ENCODE measurements around the gene SOCS1.
"Not testable (repeated sequence)": the region's sequence is repeated elsewhere in the genome, so short reads cannot be mapped to it uniquely, and the experiment has no call there.

Gene SOCS1

DNA sequence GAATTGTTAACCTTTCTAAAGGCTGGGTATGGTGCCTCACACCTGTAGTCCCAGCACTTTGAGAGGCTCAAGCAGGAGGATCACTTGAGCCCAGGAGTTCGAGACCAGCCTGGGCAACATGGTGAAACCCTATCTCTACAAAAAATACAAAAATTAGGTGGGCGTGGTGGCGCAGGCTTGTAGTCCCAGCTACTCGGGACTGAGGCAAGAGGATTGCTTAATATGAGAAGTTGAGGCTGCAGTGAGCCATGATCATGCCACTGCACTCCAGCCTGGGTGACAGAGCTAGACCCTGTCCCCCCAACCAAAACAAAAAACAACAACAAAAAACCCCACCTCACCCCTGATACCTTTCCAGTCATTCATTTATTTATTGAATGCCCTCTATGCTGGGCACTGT is 33.7 kb upstream of the SOCS1 start:
- H2BK15ac ChIP-seq (replicated peaks; ENCODE audit: low read depth); H3K9ac ChIP-seq (ENCODE audit: low read length); H3K56ac ChIP-seq (ENCODE audit: low read length); H3K4me1 ChIP-seq (ENCODE audit: control insufficient read depth, low read depth, low read length); H2BK120ac ChIP-seq (ENCODE audit: low read depth, low read length); H3K4me2 ChIP-seq (ENCODE audit: low read length); H3K18ac ChIP-seq (ENCODE audit: low read length); H2AK5ac ChIP-seq (ENCODE audit: low read length); H3K27me3 ChIP-seq (ENCODE audit: insufficient read depth, low read length, poor library complexity); H3K36me3 ChIP-seq (ENCODE audit: control insufficient read depth, insufficient read depth, low read length); H3K27ac ChIP-seq (ENCODE audit: low read depth, low read length); DNase-seq; H2BK5ac ChIP-seq (ENCODE audit: low read length); H3K4ac ChIP-seq (ENCODE audit: low read depth, low read length); H3K23ac ChIP-seq (ENCODE audit: low read length); H3K79me2 ChIP-seq (ENCODE audit: control insufficient read depth, insufficient read depth, low read length); H4K8ac ChIP-seq (ENCODE audit: low read depth, low read length); H3K4me3 ChIP-seq (ENCODE audit: low read length); H4K5ac ChIP-seq (ENCODE audit: low read length); H3K79me1 ChIP-seq (ENCODE audit: low read length): not testable (repeated sequence)
- no CpG with 5 or more reads among the region's 4 CpGs for WGBS (ENCODE audit: extremely low coverage, insufficient coverage, low lambda C conversion rate)

DNA sequence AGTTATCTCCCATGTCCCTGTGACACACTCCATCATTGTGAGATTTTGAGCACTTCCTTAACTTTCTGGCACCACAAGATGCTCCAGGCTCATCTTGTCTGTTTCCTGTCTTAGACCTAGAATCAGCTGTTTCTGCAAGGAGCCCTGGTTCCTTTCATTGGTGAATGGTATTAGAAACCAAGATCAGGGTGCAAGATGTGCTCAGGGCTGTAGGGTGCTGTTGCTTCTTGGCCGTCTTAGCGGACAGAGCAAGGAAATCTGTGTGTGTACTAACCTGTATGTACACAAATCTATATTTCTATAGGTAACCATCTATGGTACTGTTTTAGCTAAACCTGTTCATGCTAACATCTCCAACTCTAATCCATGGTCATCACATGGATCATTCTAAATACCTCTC is 33.2 kb upstream of the SOCS1 start:
- H3K4me1 ChIP-seq (ENCODE audit: control insufficient read depth, low read depth, low read length): peaks cover 4% of the 10 kb centered on the region
- no peak for DNase-seq
- no peaks in the 10 kb centered on the region for H3K27me3 ChIP-seq (ENCODE audit: insufficient read depth, low read length, poor library complexity)
- H3K27ac ChIP-seq (ENCODE audit: low read depth, low read length): no peak overlapping the region
- no peak overlapping the region for H2BK5ac ChIP-seq (ENCODE audit: low read length)
- no peak overlapping the region for H4K5ac ChIP-seq (ENCODE audit: low read length)
- no peaks in the 10 kb centered on the region for H3K36me3 ChIP-seq (ENCODE audit: control insufficient read depth, insufficient read depth, low read length)
- no peak overlapping the region for H2BK120ac ChIP-seq (ENCODE audit: low read depth, low read length)
- WGBS (ENCODE audit: extremely low coverage, insufficient coverage, low lambda C conversion rate): no CpG with 5 or more reads among the region's 2 CpGs
- no peaks in the 10 kb centered on the region for H3K79me2 ChIP-seq (ENCODE audit: control insufficient read depth, insufficient read depth, low read length)
- no peak overlapping the region for H3K56ac ChIP-seq (ENCODE audit: low read length)
- no peaks in the 10 kb centered on the region for H3K79me1 ChIP-seq (ENCODE audit: low read length)
- no peak overlapping the region for H3K4me3 ChIP-seq (ENCODE audit: low read length)
- H2AK5ac ChIP-seq (ENCODE audit: low read length): no peak overlapping the region
- no peak overlapping the region for H3K9ac ChIP-seq (ENCODE audit: low read length)
- H4K8ac ChIP-seq (ENCODE audit: low read depth, low read length): no peak overlapping the region
- no peak overlapping the region for H2BK15ac ChIP-seq (replicated peaks; ENCODE audit: low read depth)
- no peak overlapping the region for H3K4ac ChIP-seq (ENCODE audit: low read depth, low read length)
- H3K18ac ChIP-seq (ENCODE audit: low read length): no peak overlapping the region
- no peak overlapping the region for H3K23ac ChIP-seq (ENCODE audit: low read length)
- H3K4me2 ChIP-seq (ENCODE audit: low read length): no peak overlapping the region

DNA sequence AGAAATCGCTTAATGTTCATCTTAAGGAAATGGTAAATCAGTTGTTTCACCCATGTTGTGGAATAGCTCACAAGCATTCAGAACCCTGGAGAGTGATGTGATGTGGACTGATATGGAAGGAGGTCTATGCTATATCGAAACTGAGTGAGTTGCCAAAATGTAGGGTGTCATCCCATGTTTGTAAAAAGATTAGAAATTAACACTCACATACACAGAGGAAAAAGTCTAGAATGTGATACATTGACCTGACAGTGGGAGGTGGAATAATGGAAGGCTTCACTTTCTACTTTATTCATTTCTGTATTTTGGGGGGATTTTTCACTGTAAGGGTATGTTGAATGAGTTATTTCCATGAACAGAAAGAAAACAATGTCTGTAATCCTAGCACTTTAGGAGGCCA is 29.8 kb upstream of the SOCS1 start:
- no CpG with 5 or more reads among the region's 2 CpGs for WGBS (ENCODE audit: extremely low coverage, insufficient coverage, low lambda C conversion rate)
- no peak overlapping the region for H3K27ac ChIP-seq (ENCODE audit: low read depth, low read length)
- no peak overlapping the region for H2AK5ac ChIP-seq (ENCODE audit: low read length)
- H3K4ac ChIP-seq (ENCODE audit: low read depth, low read length): no peak overlapping the region
- H2BK15ac ChIP-seq (replicated peaks; ENCODE audit: low read depth): no peak overlapping the region
- H4K5ac ChIP-seq (ENCODE audit: low read length): no peak overlapping the region
- H3K9ac ChIP-seq (ENCODE audit: low read length): no peak overlapping the region
- no peaks in the 10 kb centered on the region for H3K27me3 ChIP-seq (ENCODE audit: insufficient read depth, low read length, poor library complexity)
- H3K36me3 ChIP-seq (ENCODE audit: control insufficient read depth, insufficient read depth, low read length): no peaks in the 10 kb centered on the region
- H3K4me3 ChIP-seq (ENCODE audit: low read length): no peak overlapping the region
- H3K23ac ChIP-seq (ENCODE audit: low read length): no peak overlapping the region
- H3K56ac ChIP-seq (ENCODE audit: low read length): no peak overlapping the region
- no peak overlapping the region for H4K8ac ChIP-seq (ENCODE audit: low read depth, low read length)
- no peak for DNase-seq
- no peak overlapping the region for H2BK5ac ChIP-seq (ENCODE audit: low read length)
- H2BK120ac ChIP-seq (ENCODE audit: low read depth, low read length): no peak overlapping the region
- H3K4me1 ChIP-seq (ENCODE audit: control insufficient read depth, low read depth, low read length): peaks cover 2% of the 10 kb centered on the region
- H3K18ac ChIP-seq (ENCODE audit: low read length): no peak overlapping the region
- H3K79me1 ChIP-seq (ENCODE audit: low read length): no peaks in the 10 kb centered on the region
- no peaks in the 10 kb centered on the region for H3K79me2 ChIP-seq (ENCODE audit: control insufficient read depth, insufficient read depth, low read length)
- no peak overlapping the region for H3K4me2 ChIP-seq (ENCODE audit: low read length)

DNA sequence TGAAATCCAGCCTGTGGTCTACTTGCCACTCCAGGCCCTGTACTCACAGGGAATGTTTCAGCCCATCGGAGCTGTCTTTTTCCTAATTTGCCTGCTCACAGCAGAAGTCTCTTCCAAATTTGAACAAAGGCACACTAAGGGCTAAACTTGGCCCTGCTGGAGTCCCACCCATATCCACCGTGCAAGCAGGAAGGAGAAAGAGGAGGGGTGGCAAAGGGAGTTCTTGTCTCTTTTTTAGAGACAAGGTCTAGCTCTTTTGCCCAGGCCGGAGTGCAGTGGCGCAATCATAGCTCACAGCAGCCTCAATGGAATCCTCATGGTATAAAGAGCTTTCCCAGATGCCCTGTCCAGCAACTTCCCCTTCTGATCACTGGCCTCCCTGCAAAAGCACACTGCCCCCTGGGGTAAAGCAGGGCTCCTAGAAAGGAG is 27.8 kb upstream of the SOCS1 start:
- Histone ChIP-seq H2BK15ac (replicated peaks; ENCODE audit: low read depth) (no peak overlapping the region), H2BK120ac (ENCODE audit: low read depth, low read length) (no peak overlapping the region), H3K4me1 (ENCODE audit: control insufficient read depth, low read depth, low read length) (no peaks in the 10 kb centered on the region), H3K56ac (ENCODE audit: low read length) (peak overlapping the region; percentile 31), H3K4me3 (ENCODE audit: low read length) (no peak overlapping the region), H4K5ac (ENCODE audit: low read length) (no peak overlapping the region), H3K27me3 (ENCODE audit: insufficient read depth, low read length, poor library complexity) (no peaks in the 10 kb centered on the region), H3K9ac (ENCODE audit: low read length) (no peak overlapping the region), H3K27ac (ENCODE audit: low read depth, low read length) (no peak overlapping the region), H3K36me3 (ENCODE audit: control insufficient read depth, insufficient read depth, low read length) (no peaks in the 10 kb centered on the region), H3K4ac (ENCODE audit: low read depth, low read length) (no peak overlapping the region), H4K8ac (ENCODE audit: low read depth, low read length) (no peak overlapping the region), H3K4me2 (ENCODE audit: low read length) (no peak overlapping the region), H2AK5ac (ENCODE audit: low read length) (no peak overlapping the region), H3K23ac (ENCODE audit: low read length) (no peak overlapping the region), H3K18ac (ENCODE audit: low read length) (no peak overlapping the region), H3K79me1 (ENCODE audit: low read length) (no peaks in the 10 kb centered on the region), H2BK5ac (ENCODE audit: low read length) (no peak overlapping the region), H3K79me2 (ENCODE audit: control insufficient read depth, insufficient read depth, low read length) (no peaks in the 10 kb centered on the region)
- WGBS (ENCODE audit: extremely low coverage, insufficient coverage, low lambda C conversion rate): no CpG with 5 or more reads among the region's 4 CpGs
- peak; percentile 37 for DNase-seq

DNA sequence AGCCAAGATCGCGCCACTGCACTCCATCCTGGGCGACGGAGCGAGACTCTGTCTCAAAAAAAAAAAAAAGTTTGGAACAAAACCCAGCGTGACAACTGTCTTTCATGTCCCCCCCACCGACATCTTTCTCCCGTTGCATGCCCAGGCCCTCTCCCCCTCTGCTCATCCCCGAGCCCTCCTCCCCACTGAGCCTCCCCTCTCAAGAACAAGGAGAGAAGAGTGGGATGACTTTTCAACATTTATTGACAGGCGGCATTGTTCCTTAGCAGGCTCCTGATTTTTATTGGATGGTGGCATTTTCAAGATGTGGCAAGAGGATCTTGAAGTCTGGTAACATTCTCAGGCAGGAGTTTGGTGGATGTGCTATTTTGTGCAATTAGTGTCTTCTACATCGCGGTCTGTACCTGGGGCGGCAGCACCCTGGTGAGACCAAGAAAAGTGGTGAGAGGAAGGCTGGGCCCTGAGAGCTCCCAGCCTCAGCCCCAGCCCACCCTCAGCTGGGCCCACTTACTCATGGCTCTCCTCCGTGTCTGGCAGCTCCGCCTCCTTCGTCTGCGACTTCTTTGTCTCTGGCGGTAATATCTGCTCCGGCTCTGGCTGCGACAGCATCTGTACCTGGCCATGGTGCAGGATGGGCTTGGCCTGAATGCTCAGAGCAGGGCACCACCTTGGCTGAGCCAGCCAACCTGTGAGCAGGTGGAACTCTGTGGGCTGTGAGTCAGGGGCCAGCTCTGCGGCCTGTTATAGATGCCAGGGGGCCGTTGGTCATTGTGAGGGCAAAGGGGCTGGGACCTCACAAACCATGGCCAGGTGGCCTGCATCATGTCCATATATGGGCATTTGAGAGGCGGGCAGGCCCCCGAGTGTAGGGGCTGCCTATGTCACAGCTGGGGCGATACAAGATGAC is 24.9 kb upstream of the SOCS1 start, which contains the start of gene PRM1:
Gene PRM1, minus strand, starts transcription at position 715 of the 907 bp plus-strand sequence. Its CDS starts 92 bp downstream, at position 623.
- H3K79me1 ChIP-seq (ENCODE audit: low read length): no peaks in the 10 kb centered on the region
- no peaks in the 10 kb centered on the region for H3K27me3 ChIP-seq (ENCODE audit: insufficient read depth, low read length, poor library complexity)
- no peak within 1 kb of the TSS for H3K4me2 ChIP-seq (ENCODE audit: low read length)
- H3K79me2 ChIP-seq (ENCODE audit: control insufficient read depth, insufficient read depth, low read length): no peaks in the 10 kb centered on the region
- H2BK120ac ChIP-seq (ENCODE audit: low read depth, low read length): no peak within 1 kb of the TSS
- H3K56ac ChIP-seq (ENCODE audit: low read length): no peak within 1 kb of the TSS
- DNase-seq: no peak
- H3K9ac ChIP-seq (ENCODE audit: low read length): no peak within 1 kb of the TSS
- no peak within 1 kb of the TSS for H3K23ac ChIP-seq (ENCODE audit: low read length)
- no peaks in the 10 kb centered on the region for H3K36me3 ChIP-seq (ENCODE audit: control insufficient read depth, insufficient read depth, low read length)
- no peaks in the 10 kb centered on the region for H3K4me1 ChIP-seq (ENCODE audit: control insufficient read depth, low read depth, low read length)
- no peak within 1 kb of the TSS for H3K4me3 ChIP-seq (ENCODE audit: low read length)
- no peak within 1 kb of the TSS for H2BK5ac ChIP-seq (ENCODE audit: low read length)
- no peak within 1 kb of the TSS for H4K5ac ChIP-seq (ENCODE audit: low read length)
- no peak within 1 kb of the TSS for H3K18ac ChIP-seq (ENCODE audit: low read length)
- no peak within 1 kb of the TSS for H3K4ac ChIP-seq (ENCODE audit: low read depth, low read length)
- no CpG with 5 or more reads among the region's 25 CpGs for WGBS (ENCODE audit: extremely low coverage, insufficient coverage, low lambda C conversion rate)
- no peak within 1 kb of the TSS for H2BK15ac ChIP-seq (replicated peaks; ENCODE audit: low read depth)
- no peak within 1 kb of the TSS for H3K27ac ChIP-seq (ENCODE audit: low read depth, low read length)
- no peak within 1 kb of the TSS for H4K8ac ChIP-seq (ENCODE audit: low read depth, low read length)
- no peak within 1 kb of the TSS for H2AK5ac ChIP-seq (ENCODE audit: low read length)
